Loucy (cell line): ENCODE data around the gene VAMP1.
"Not testable (repeated sequence)": the region's sequence is repeated elsewhere in the genome, so short reads cannot be mapped to it uniquely, and the experiment has no call there.

Experiments used
- H2AFZ ChIP-seq: fragments of 200-600 bp; sonication (generic); 2 replicates; pipeline ENCODE4 v1.6.0; 2016; ENCODE audit warnings: antibody characterized with exemption, mild to moderate bottlenecking, low read length, moderate library complexity
- H3F3A ChIP-seq: fragments of 200-600 bp; 2 replicates; pipeline ENCODE4 v1.6.0; 2016; ENCODE audit warnings: antibody characterized with exemption, low read depth, mild to moderate bottlenecking
- H3K27me3 ChIP-seq: fragments of 200-600 bp; sonication (generic); 2 replicates; pipeline ENCODE4 v1.6.1; 2014; ENCODE audit warnings: low read length, mild to moderate bottlenecking; ENCODE audit not compliant: insufficient read depth, poor library complexity, severe bottlenecking
- H3K36me3 ChIP-seq: fragments of 200-600 bp; sonication (generic); 2 replicates; pipeline ENCODE4 v1.6.1; 2016; ENCODE audit warnings: low read length; ENCODE audit not compliant: insufficient read depth
- H3K4me1 ChIP-seq: fragments of 200-600 bp; sonication (generic); 2 replicates; pipeline ENCODE4 v1.5.1; 2014; ENCODE audit warnings: low read length, mild to moderate bottlenecking; ENCODE audit not compliant: insufficient read depth, poor library complexity, severe bottlenecking
- H3K4me2 ChIP-seq: fragments of 200-600 bp; sonication (generic); 2 replicates; pipeline ENCODE4 v1.6.0; 2014; ENCODE audit warnings: antibody characterized with exemption, low read length, low read depth, mild to moderate bottlenecking; ENCODE audit not compliant: poor library complexity, severe bottlenecking
- H3K4me3 ChIP-seq: fragments of 200-600 bp; sonication (generic); 2 replicates; pipeline ENCODE4 v1.5.1; 2014; ENCODE audit warnings: low read length, mild to moderate bottlenecking, mixed read lengths; ENCODE audit not compliant: poor library complexity, severe bottlenecking
- H3K79me2 ChIP-seq: fragments of 200-600 bp; sonication (generic); 2 replicates; pipeline ENCODE4 v1.6.1; 2014; ENCODE audit warnings: low read length; ENCODE audit not compliant: insufficient read depth
- H3K9ac ChIP-seq: fragments of 200-600 bp; sonication (generic); 2 replicates; pipeline ENCODE4 v1.6.0; 2014; ENCODE audit warnings: mild to moderate bottlenecking, low read depth, low read length, moderate library complexity; ENCODE audit not compliant: poor library complexity, severe bottlenecking
- H3K9me2 ChIP-seq: fragments of 200-600 bp; sonication (generic); replicated peaks from 2 replicates; pipeline ENCODE4 v1.6.1; 2016; ENCODE audit warnings: low read depth, low read length, mixed read lengths
- H3K9me3 ChIP-seq: fragments of 200-600 bp; sonication (generic); 2 replicates; pipeline ENCODE4 v1.6.1; 2014; ENCODE audit warnings: mild to moderate bottlenecking, antibody characterized with exemption, low read length, low read depth; ENCODE audit not compliant: insufficient read depth
- H4K20me1 ChIP-seq: fragments of 200-600 bp; sonication (generic); 2 replicates; pipeline ENCODE4 v1.6.0; 2014; ENCODE audit warnings: antibody characterized with exemption, low read length, mild to moderate bottlenecking; ENCODE audit not compliant: insufficient read depth, poor library complexity, severe bottlenecking
- EZH2phosphoT487 ChIP-seq: fragments of 200-600 bp; IDR thresholded peaks from 2 replicates; pipeline ENCODE4 v1.6.1; 2018; ENCODE audit warnings: antibody characterized with exemption, mild to moderate bottlenecking, moderate library complexity, borderline replicate concordance
- TF ChIP-seq, protein P1 (sequence below): fragments of 200-600 bp; sonication (generic); conservative IDR thresholded peaks from 2 replicates; pipeline ENCODE4 v1.5.1; 2014; ENCODE audit warnings: mild to moderate bottlenecking, antibody characterized with exemption, low read length

Gene VAMP1

DNA sequence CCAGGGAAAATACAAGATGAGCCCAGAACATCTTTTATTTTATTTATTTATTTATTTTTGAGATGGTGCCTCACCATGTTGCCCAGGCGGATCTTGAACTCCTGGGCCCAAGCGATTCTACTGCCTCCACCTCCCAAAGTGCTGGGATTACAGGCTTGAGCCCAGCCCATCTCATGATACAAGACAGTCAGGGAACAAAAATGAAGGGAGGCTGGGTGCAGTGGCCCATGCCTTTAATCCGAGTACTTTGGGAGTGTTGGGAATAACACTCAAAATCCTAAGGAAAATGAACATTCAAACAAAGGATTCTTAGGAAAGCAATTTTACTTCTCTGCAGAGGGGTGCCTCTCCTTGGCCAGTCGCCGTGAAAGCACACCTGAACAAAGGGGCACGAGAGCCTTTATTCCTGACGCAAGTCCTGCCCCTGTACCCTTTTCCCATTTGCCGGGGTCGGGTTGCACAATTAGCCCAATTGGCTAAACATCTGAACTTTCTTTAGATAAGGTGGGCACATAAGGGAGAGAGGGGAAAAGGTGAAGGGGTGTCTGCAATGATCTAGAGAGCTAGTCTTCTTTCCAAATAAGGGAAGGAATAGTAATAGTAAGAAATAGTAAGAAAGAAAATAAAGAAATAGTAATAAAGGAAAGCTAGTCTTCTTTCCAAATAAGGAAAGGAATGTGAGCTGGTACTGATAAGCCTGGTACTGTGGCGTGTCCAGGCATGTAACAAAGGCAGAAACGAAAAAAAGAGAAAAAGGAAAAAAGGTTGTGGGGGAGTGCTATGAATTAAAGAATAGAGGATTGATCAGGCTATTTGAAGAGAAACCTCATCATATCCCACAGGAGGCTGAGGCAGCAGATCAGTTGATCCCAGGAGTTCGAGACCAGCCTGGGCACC is 36.9 kb upstream of the VAMP1 start:
- H2AFZ ChIP-seq = no peak overlapping the region
- no peaks in the 10 kb centered on the region for H3F3A ChIP-seq
- H3K36me3 ChIP-seq = peaks cover 64% of the 10 kb centered on the region; the same call in 1 of the 2 replicates
- no peaks in the 10 kb centered on the region for H3K9me3 ChIP-seq
- H3K4me1 ChIP-seq = peaks cover 4% of the 10 kb centered on the region
- H3K9me2 ChIP-seq = no peaks in the 10 kb centered on the region
- H3K79me2 ChIP-seq = peaks cover 82% of the 10 kb centered on the region
- H3K27me3 ChIP-seq = no peaks in the 10 kb centered on the region
- H3K4me2 ChIP-seq = no peak overlapping the region
- H3K9ac ChIP-seq = peak overlapping the region; percentile 22
- TF ChIP-seq, protein P1, sequence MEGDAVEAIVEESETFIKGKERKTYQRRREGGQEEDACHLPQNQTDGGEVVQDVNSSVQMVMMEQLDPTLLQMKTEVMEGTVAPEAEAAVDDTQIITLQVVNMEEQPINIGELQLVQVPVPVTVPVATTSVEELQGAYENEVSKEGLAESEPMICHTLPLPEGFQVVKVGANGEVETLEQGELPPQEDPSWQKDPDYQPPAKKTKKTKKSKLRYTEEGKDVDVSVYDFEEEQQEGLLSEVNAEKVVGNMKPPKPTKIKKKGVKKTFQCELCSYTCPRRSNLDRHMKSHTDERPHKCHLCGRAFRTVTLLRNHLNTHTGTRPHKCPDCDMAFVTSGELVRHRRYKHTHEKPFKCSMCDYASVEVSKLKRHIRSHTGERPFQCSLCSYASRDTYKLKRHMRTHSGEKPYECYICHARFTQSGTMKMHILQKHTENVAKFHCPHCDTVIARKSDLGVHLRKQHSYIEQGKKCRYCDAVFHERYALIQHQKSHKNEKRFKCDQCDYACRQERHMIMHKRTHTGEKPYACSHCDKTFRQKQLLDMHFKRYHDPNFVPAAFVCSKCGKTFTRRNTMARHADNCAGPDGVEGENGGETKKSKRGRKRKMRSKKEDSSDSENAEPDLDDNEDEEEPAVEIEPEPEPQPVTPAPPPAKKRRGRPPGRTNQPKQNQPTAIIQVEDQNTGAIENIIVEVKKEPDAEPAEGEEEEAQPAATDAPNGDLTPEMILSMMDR = no peak
- no peak for TF ChIP-seq EZH2phosphoT487
- H4K20me1 ChIP-seq = peaks cover 17% of the 10 kb centered on the region
- no peak overlapping the region for H3K4me3 ChIP-seq

DNA sequence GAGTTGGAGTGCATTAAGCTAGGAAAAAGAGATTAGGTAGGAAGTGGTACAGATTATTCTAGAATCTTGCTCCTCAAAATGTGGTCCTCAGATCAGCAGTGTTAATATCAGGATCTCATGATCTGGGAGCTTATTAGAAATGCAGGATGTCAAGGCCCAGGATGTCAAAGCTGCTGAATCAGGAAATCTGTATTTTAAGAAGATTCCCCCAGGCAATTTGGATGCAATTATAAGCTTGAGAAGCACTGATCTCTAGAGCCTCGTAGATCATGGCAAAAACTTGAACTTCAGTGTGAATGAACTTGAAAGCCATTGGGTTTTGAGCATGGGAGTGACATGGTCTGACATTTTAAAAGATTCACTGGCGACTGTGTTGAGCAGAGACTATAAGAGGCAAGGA is 30.0 kb upstream of the VAMP1 start:
- H3F3A ChIP-seq = no peaks in the 10 kb centered on the region
- no peak overlapping the region for H3K4me3 ChIP-seq

DNA sequence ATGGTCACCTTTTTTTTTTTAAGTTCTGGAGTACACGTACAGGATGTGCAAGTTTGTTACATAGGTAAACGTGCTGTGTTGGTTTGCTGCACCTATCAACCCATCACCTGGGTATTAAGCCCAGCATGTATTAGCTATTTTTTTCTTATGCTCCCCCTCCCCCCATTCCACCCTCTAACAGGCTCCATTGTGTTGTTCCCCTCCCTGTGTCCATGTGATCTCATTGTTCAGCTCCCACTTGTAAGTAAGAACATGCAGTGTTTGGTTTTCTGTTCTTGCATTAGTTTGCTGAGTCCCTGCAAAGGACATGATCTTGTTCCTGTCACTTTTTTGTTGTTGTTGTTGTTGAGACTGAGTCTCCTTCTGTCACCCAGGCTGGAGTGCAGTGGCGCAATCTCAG is 26.8 kb upstream of the VAMP1 start:
- Histone ChIP-seq H3F3A (peaks cover 13% of the 10 kb centered on the region), H3K4me2 (peak overlapping the region; percentile 93), H3K36me3 (peaks cover 12% of the 10 kb centered on the region; the same call in 1 of the 2 replicates), H3K4me1 (peaks cover 49% of the 10 kb centered on the region), H3K4me3 (peak overlapping the region; percentile 91), H3K9ac (peak overlapping the region; percentile 98), H3K79me2 (peaks cover 85% of the 10 kb centered on the region), H4K20me1 (peaks cover 24% of the 10 kb centered on the region)
- H3K9me3 ChIP-seq, H2AFZ ChIP-seq, H3K9me2 ChIP-seq, H3K27me3 ChIP-seq: not testable (repeated sequence)

More for the DNA sequence above, 30.0 kb upstream of the VAMP1 start:
- Histone ChIP-seq H3K36me3 (peaks cover 23% of the 10 kb centered on the region; the same call in 1 of the 2 replicates), H3K4me1 (peaks cover 43% of the 10 kb centered on the region), H4K20me1 (peaks cover 10% of the 10 kb centered on the region), H2AFZ (no peak overlapping the region), H3K4me2 (no peak overlapping the region), H3K27me3 (no peaks in the 10 kb centered on the region), H3K9me2 (no peaks in the 10 kb centered on the region), H3K9me3 (no peaks in the 10 kb centered on the region), H3K79me2 (peaks cover 95% of the 10 kb centered on the region), H3K9ac (peak overlapping the region; percentile 9)
- TF ChIP-seq, protein P1 = no peak
- no peak for TF ChIP-seq EZH2phosphoT487
